Measurements from ENCODE around the gene EIF5A. TPM values are rescaled to one million over a fixed set of nuclear protein-coding genes. Genes with fewer than 3 reads are reported as not detected.

Gene EIF5A
- total and polyA plus RNA-seq, 9 of the 15 experiments (the other 6 are each of a cell fraction or from before 2014, with no cell fraction given): 22.9 to 1,163 (median 772) TPM

DNA sequence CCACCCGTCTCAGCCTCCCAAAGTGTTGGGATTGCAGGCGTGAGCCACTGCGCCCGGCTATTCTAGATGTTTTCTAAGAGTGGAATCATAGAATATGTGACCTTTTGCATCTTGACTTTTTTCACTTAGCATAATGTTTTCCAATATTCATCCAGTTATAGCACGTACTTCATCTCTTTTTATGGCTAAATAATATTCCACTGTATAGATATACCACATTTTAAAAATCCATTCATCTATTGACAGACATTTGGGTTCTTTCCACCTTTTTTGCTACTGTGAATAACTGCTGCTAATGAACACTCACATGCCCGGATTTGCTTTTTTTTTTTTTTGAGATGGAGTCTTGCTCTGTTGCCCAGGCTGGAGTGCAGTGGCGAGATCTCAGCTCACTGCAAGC, 3.2 kb upstream of the EIF5A start (continued):
- no peak for TF ChIP-seq ZZZ3 (IDR thresholded peaks at IDR 0.05)
- no peak for TF ChIP-seq HNRNPUL1 (IDR thresholded peaks at IDR 0.05; ENCODE audit: low read length)
- no peak for TF ChIP-seq ESRRA (IDR thresholded peaks at IDR 0.05; ENCODE audit: borderline replicate concordance, low read depth)

DNA sequence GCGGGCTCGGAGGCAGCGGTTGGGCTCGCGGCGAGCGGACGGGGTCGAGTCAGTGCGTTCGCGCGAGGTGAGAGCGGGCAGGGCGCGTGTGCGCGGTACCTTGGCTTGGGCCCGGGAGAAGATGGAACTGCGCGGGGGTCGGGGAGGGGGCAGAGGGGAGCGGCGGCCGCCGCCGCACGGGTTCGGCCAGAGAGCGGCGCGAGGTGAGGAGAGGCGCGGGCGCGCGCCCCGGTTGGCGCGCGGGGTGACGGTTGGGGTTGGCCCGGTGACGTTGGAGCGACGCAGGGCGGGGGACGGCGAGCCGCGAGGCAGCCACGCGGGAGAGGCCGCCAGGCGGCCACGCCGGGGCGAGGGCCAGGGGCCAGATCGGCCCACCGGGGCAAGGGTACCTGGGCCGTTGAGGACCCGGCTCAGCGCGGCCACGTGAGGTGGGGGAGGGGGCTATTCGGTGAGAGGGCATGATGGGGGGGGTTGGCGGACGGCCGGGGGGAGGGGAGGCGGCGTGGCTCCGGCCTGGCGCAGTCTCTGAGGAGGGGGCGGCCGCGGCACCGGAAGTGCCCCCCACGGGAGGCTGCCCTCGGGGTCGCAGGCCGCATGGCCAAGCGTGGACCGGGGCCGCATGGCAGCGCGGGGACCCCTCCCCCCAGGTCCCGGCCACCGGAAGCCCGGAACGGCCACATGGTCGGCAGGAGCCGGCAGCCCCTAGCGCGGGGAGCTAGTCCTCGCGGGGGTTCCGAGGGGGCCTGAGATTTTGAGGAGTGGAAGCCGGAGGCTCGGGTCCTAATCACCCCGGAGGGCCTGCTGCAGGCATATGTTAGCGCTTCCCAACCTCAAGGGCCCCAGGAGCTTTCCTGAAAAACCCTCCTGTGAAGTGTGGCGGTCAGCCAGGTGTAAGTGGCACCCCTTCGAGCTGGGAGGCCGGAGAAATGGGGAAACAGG, 527 bp downstream of the EIF5A start:
- DNase-seq (ENCODE audit: extremely low read depth in 1 of 4, low spot score in 3 of 4) (peak; percentile 49 to 65 (median 57)), FAIRE-seq (no peak), ATAC-seq (peak; percentile 25)
- intact Hi-C loops (cut with micrococcal nuclease) (no loop called here), in situ Hi-C loops (cut with MboI) (no loop called here)
- Histone ChIP-seq H3K27ac (ENCODE audit: extremely low read depth, low read depth, low read length) (peak overlapping the region; percentile 93), H3K9me3 (replicated peaks; ENCODE audit: control insufficient read depth, insufficient read depth, low read depth, low read length) (no peaks in the 10 kb centered on the region), H3K9me1 (ENCODE audit: control insufficient read depth, insufficient read depth, low read length) (peaks cover 11% of the 10 kb centered on the region), H4K20me1 (replicated peaks; ENCODE audit: control insufficient read depth, insufficient read depth, low read length) (peaks cover 35% of the 10 kb centered on the region), H3K9ac (ENCODE audit: insufficient read depth in 1 of 2, low read depth in 2 of 2, low read length in 2 of 2) (peak overlapping the region; percentile 99), H2AFZ (ENCODE audit: low read depth, low read length) (no peak overlapping the region), H3K4me2 (ENCODE audit: insufficient read depth, low read length) (peak overlapping the region; percentile 97), H3K4me3 (peak overlapping the region; percentile 96), H3K27me3 (ENCODE audit: control insufficient read depth in 2 of 2, insufficient read depth in 2 of 2, low read length in 2 of 2) (no peaks in the 10 kb centered on the region), H3K79me2 (ENCODE audit: control insufficient read depth, insufficient read depth, low read length) (peaks cover 43% of the 10 kb centered on the region), H3K36me3 (ENCODE audit: control insufficient read depth, insufficient read depth, low read length) (peaks cover 44% of the 10 kb centered on the region), H3K4me1 (replicated peaks in 1 of 2; ENCODE audit: control insufficient read depth in 2 of 2, insufficient read depth in 2 of 2, low read length in 2 of 2) (peaks cover 20 to 22% of the 10 kb centered on the region in 2 experiments)
- ChIA-PET POLR2A (interaction anchor here (0.5 to 1.6 kb wide), 4 partner anchors 9 to 25 kb away, joined by 3 to 5 read pairs (median 4); no protein-coding TSS in a partner anchor), CTCF (ENCODE audit: low intra/inter-chr PET ratio) (interaction anchor here (0.7 kb wide), 1 partner anchor 56 kb away, joined by 3 read pairs; the partner anchor contains the start of gene ELP5)
- no TSS peak for BruUV-seq (replicated peaks)
- 1% methylated on average over 10 of the region's 104 CpGs for WGBS (ENCODE audit: insufficient coverage, low coverage, missing lambda C conversion rate)
- TF ChIP-seq POLR2AphosphoS2 (IDR thresholded peaks at IDR 0.05; ENCODE audit: low read length) (no peak), POLR2G (IDR thresholded peaks at IDR 0.05; ENCODE audit: low read depth, low read length) (peak; percentile 70), GATA2 (CRISPR knock-in tag; IDR thresholded peaks at IDR 0.05) (no peak), HNRNPK (IDR thresholded peaks at IDR 0.05; ENCODE audit: low read depth, low read length, poor library complexity, severe bottlenecking) (peak; percentile 69), ARID1B (IDR thresholded peaks at IDR 0.05) (no peak), HNRNPL (IDR thresholded peaks at IDR 0.05; ENCODE audit: low read depth, low read length) (peak; percentile 37), PCBP1 (IDR thresholded peaks at IDR 0.05; ENCODE audit: low read depth, low read length, poor library complexity, severe bottlenecking) (peak; percentile 56)
- TF ChIP-seq, protein P1, sequence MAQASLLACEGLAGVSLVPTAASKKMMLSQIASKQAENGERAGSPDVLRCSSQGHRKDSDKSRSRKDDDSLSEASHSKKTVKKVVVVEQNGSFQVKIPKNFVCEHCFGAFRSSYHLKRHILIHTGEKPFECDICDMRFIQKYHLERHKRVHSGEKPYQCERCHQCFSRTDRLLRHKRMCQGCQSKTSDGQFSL (CRISPR knock-in tag; IDR thresholded peaks at IDR 0.05): peak; percentile 91
- TF ChIP-seq, protein P1 (tag; IDR thresholded peaks at IDR 0.05): peak in 1 of 2 experiments; percentile 76; a peak in 2 of 4 replicates
- TF ChIP-seq, protein P2, sequence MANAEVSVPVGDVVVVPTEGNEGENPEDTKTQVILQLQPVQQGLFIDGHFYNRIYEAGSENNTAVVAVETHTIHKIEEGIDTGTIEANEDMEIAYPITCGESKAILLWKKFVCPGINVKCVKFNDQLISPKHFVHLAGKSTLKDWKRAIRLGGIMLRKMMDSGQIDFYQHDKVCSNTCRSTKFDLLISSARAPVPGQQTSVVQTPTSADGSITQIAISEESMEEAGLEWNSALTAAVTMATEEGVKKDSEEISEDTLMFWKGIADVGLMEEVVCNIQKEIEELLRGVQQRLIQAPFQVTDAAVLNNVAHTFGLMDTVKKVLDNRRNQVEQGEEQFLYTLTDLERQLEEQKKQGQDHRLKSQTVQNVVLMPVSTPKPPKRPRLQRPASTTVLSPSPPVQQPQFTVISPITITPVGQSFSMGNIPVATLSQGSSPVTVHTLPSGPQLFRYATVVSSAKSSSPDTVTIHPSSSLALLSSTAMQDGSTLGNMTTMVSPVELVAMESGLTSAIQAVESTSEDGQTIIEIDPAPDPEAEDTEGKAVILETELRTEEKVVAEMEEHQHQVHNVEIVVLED (CRISPR knock-in tag; IDR thresholded peaks at IDR 0.05): 0 out of 2 replicates have a peak, but pooled peaks have one; percentile 37
- TF ChIP-seq, protein P3, sequence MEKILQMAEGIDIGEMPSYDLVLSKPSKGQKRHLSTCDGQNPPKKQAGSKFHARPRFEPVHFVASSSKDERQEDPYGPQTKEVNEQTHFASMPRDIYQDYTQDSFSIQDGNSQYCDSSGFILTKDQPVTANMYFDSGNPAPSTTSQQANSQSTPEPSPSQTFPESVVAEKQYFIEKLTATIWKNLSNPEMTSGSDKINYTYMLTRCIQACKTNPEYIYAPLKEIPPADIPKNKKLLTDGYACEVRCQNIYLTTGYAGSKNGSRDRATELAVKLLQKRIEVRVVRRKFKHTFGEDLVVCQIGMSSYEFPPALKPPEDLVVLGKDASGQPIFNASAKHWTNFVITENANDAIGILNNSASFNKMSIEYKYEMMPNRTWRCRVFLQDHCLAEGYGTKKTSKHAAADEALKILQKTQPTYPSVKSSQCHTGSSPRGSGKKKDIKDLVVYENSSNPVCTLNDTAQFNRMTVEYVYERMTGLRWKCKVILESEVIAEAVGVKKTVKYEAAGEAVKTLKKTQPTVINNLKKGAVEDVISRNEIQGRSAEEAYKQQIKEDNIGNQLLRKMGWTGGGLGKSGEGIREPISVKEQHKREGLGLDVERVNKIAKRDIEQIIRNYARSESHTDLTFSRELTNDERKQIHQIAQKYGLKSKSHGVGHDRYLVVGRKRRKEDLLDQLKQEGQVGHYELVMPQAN (IDR thresholded peaks at IDR 0.05; ENCODE audit: borderline replicate concordance): peak; percentile 58; the same call in 1 of the 2 replicates
